Loucy (cell line): ENCODE measurements around the gene APOL4.

Experiments
- H2AFZ ChIP-seq: fragments of 200-600 bp; sonication (generic); 2 replicates; pipeline ENCODE4 v1.6.0; 2016; ENCODE audit warnings: antibody characterized with exemption, mild to moderate bottlenecking, low read length, moderate library complexity
- H3F3A ChIP-seq: fragments of 200-600 bp; 2 replicates; pipeline ENCODE4 v1.6.0; 2016; ENCODE audit warnings: antibody characterized with exemption, low read depth, mild to moderate bottlenecking
- H3K27me3 ChIP-seq: fragments of 200-600 bp; sonication (generic); 2 replicates; pipeline ENCODE4 v1.6.1; 2014; ENCODE audit warnings: low read length, mild to moderate bottlenecking; ENCODE audit not compliant: insufficient read depth, poor library complexity, severe bottlenecking
- H3K36me3 ChIP-seq: fragments of 200-600 bp; sonication (generic); 2 replicates; pipeline ENCODE4 v1.6.1; 2016; ENCODE audit warnings: low read length; ENCODE audit not compliant: insufficient read depth
- H3K4me1 ChIP-seq: fragments of 200-600 bp; sonication (generic); 2 replicates; pipeline ENCODE4 v1.5.1; 2014; ENCODE audit warnings: low read length, mild to moderate bottlenecking; ENCODE audit not compliant: insufficient read depth, poor library complexity, severe bottlenecking
- H3K4me2 ChIP-seq: fragments of 200-600 bp; sonication (generic); 2 replicates; pipeline ENCODE4 v1.6.0; 2014; ENCODE audit warnings: antibody characterized with exemption, low read length, low read depth, mild to moderate bottlenecking; ENCODE audit not compliant: poor library complexity, severe bottlenecking
- H3K4me3 ChIP-seq: fragments of 200-600 bp; sonication (generic); 2 replicates; pipeline ENCODE4 v1.5.1; 2014; ENCODE audit warnings: low read length, mild to moderate bottlenecking, mixed read lengths; ENCODE audit not compliant: poor library complexity, severe bottlenecking
- H3K79me2 ChIP-seq: fragments of 200-600 bp; sonication (generic); 2 replicates; pipeline ENCODE4 v1.6.1; 2014; ENCODE audit warnings: low read length; ENCODE audit not compliant: insufficient read depth
- H3K9ac ChIP-seq: fragments of 200-600 bp; sonication (generic); 2 replicates; pipeline ENCODE4 v1.6.0; 2014; ENCODE audit warnings: mild to moderate bottlenecking, low read depth, low read length, moderate library complexity; ENCODE audit not compliant: poor library complexity, severe bottlenecking
- H3K9me2 ChIP-seq: fragments of 200-600 bp; sonication (generic); replicated peaks from 2 replicates; pipeline ENCODE4 v1.6.1; 2016; ENCODE audit warnings: low read depth, low read length, mixed read lengths
- H3K9me3 ChIP-seq: fragments of 200-600 bp; sonication (generic); 2 replicates; pipeline ENCODE4 v1.6.1; 2014; ENCODE audit warnings: mild to moderate bottlenecking, antibody characterized with exemption, low read length, low read depth; ENCODE audit not compliant: insufficient read depth
- H4K20me1 ChIP-seq: fragments of 200-600 bp; sonication (generic); 2 replicates; pipeline ENCODE4 v1.6.0; 2014; ENCODE audit warnings: antibody characterized with exemption, low read length, mild to moderate bottlenecking; ENCODE audit not compliant: insufficient read depth, poor library complexity, severe bottlenecking
- CTCF ChIP-seq: fragments of 200-600 bp; sonication (generic); conservative IDR thresholded peaks from 2 replicates; pipeline ENCODE4 v1.5.1; 2014; ENCODE audit warnings: mild to moderate bottlenecking, antibody characterized with exemption, low read length
- EZH2phosphoT487 ChIP-seq: fragments of 200-600 bp; IDR thresholded peaks from 2 replicates; pipeline ENCODE4 v1.6.1; 2018; ENCODE audit warnings: antibody characterized with exemption, mild to moderate bottlenecking, moderate library complexity, borderline replicate concordance

APOL4 gene

GRCh38 chr22:36171941-36172340 is 29.7 kb downstream of the APOL4 start:
- no peaks in the 10 kb centered on the region for H3K27me3 ChIP-seq
- no peak overlapping the region for H2AFZ ChIP-seq
- no peak overlapping the region for H3K4me2 ChIP-seq
- no peak overlapping the region for H3K9ac ChIP-seq
- H3K79me2 ChIP-seq: no peaks in the 10 kb centered on the region
- H3K4me3 ChIP-seq: no peak overlapping the region
- TF ChIP-seq CTCF: no peak
- TF ChIP-seq EZH2phosphoT487: no peak
- H3F3A ChIP-seq: no peaks in the 10 kb centered on the region
- no peaks in the 10 kb centered on the region for H3K36me3 ChIP-seq
- H3K9me3 ChIP-seq: peaks cover 5% of the 10 kb centered on the region; the same call in 1 of the 2 replicates
- H4K20me1 ChIP-seq: no peaks in the 10 kb centered on the region
- H3K9me2 ChIP-seq: no peaks in the 10 kb centered on the region
- H3K4me1 ChIP-seq: no peaks in the 10 kb centered on the region

- H3K27me3 ChIP-seq: no peaks in the 10 kb centered on the region
- peaks cover 8% of the 10 kb centered on the region; the same call in 1 of the 2 replicates for H3F3A ChIP-seq
- no peaks in the 10 kb centered on the region for H3K9me2 ChIP-seq
- H2AFZ ChIP-seq: 0 out of 2 replicates have a peak overlapping the region, but pooled peaks have one; percentile 4
- H3K9me3 ChIP-seq: peaks cover 5% of the 10 kb centered on the region; the same call in 1 of the 2 replicates
- no peaks in the 10 kb centered on the region for H3K79me2 ChIP-seq
- H3K9ac ChIP-seq: no peak overlapping the region
- no peak overlapping the region for H3K4me3 ChIP-seq
- no peak overlapping the region for H3K4me2 ChIP-seq
- no peaks in the 10 kb centered on the region for H3K36me3 ChIP-seq
- H3K4me1 ChIP-seq: peaks cover 51% of the 10 kb centered on the region
- TF ChIP-seq EZH2phosphoT487 (no peak), CTCF (no peak)
- no peaks in the 10 kb centered on the region for H4K20me1 ChIP-seq
Observed at GRCh38 chr22:36166518-36167220, 34.9 kb downstream of the APOL4 start.

- no peaks in the 10 kb centered on the region for H3K9me2 ChIP-seq
- TF ChIP-seq EZH2phosphoT487 (no peak), CTCF (no peak)
- H3K9me3 ChIP-seq: peaks cover 5% of the 10 kb centered on the region; the same call in 1 of the 2 replicates
- H2AFZ ChIP-seq: no peak overlapping the region
- peaks cover 56% of the 10 kb centered on the region for H3K4me1 ChIP-seq
- H4K20me1 ChIP-seq: no peaks in the 10 kb centered on the region
- H3K4me3 ChIP-seq: no peak overlapping the region
- no peaks in the 10 kb centered on the region for H3K27me3 ChIP-seq
- peaks cover 13% of the 10 kb centered on the region; the same call in 1 of the 2 replicates for H3F3A ChIP-seq
- no peaks in the 10 kb centered on the region for H3K79me2 ChIP-seq
- H3K36me3 ChIP-seq: no peaks in the 10 kb centered on the region
- H3K4me2 ChIP-seq: peak overlapping the region; percentile 23
- H3K9ac ChIP-seq: no peak overlapping the region
Observed at GRCh38 chr22:36166086-36166485, 35.5 kb downstream of the APOL4 start.
